Mammary epithelial cell (primary cell): ENCODE data around the gene DISP2.

Experiments
- EZH2 ChIP-seq: IDR thresholded peaks from 2 replicates; pipeline ENCODE4 v1.6.1; 2012; ENCODE audit warnings: low read length, inconsistent platforms, borderline replicate concordance
- TF ChIP-seq, protein P1 (sequence below), 2 donors: IDR thresholded peaks in 1 of 2; conservative IDR thresholded peaks in 1 of 2; 2 replicates each; pipeline ENCODE4 v1.5.1; 2011 to 2012; ENCODE audit warnings: inconsistent platforms in 2 of 2, low read length in 2 of 2, mild to moderate bottlenecking in 2 of 2, control low read depth in 1 of 2, low read depth in 1 of 2; ENCODE audit not compliant: insufficient read depth in 1 of 2; ENCODE audit errors: extremely low read depth in 1 of 2

DNA sequence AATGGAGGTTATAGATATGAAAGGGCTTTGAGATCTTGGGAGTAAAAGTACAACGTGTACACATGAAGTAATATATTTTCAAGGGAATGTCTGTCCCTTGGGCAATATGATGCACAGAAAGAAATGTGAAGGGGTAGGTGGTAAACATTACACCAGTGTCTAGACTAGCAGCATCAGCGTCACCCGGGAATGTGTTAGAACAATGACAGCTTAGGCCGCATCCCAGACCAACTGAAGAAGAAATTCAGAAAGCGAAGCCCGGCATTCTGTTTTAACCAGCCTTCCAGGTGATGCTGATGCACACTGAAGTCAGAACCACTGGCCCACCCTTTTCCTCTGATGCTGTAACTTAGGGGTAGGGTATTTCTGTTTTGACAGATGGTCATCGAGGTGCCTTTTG, 28.2 kb upstream of the DISP2 start:
- TF ChIP-seq, protein P1, sequence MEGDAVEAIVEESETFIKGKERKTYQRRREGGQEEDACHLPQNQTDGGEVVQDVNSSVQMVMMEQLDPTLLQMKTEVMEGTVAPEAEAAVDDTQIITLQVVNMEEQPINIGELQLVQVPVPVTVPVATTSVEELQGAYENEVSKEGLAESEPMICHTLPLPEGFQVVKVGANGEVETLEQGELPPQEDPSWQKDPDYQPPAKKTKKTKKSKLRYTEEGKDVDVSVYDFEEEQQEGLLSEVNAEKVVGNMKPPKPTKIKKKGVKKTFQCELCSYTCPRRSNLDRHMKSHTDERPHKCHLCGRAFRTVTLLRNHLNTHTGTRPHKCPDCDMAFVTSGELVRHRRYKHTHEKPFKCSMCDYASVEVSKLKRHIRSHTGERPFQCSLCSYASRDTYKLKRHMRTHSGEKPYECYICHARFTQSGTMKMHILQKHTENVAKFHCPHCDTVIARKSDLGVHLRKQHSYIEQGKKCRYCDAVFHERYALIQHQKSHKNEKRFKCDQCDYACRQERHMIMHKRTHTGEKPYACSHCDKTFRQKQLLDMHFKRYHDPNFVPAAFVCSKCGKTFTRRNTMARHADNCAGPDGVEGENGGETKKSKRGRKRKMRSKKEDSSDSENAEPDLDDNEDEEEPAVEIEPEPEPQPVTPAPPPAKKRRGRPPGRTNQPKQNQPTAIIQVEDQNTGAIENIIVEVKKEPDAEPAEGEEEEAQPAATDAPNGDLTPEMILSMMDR (conservative IDR thresholded peaks at IDR 0.05 in 1 of 2, IDR thresholded peaks at IDR 0.05 in 1 of 2; ENCODE audit: extremely low read depth in 1 of 2, insufficient read depth in 1 of 2, low read depth in 1 of 2, low read length in 2 of 2), result no peak
- TF ChIP-seq EZH2, result no peak
